ENCODE results near the gene BACE2. TPM values are rescaled to one million over a fixed set of nuclear protein-coding genes. Genes with fewer than 3 reads are reported as not detected.
"Not testable (repeated sequence)": the region's sequence is repeated elsewhere in the genome, so short reads cannot be mapped to it uniquely, and the experiment has no call there.

Gene BACE2
- total RNA-seq, 2 donors from 2014 or later = 0.21 to 2.6 TPM

DNA sequence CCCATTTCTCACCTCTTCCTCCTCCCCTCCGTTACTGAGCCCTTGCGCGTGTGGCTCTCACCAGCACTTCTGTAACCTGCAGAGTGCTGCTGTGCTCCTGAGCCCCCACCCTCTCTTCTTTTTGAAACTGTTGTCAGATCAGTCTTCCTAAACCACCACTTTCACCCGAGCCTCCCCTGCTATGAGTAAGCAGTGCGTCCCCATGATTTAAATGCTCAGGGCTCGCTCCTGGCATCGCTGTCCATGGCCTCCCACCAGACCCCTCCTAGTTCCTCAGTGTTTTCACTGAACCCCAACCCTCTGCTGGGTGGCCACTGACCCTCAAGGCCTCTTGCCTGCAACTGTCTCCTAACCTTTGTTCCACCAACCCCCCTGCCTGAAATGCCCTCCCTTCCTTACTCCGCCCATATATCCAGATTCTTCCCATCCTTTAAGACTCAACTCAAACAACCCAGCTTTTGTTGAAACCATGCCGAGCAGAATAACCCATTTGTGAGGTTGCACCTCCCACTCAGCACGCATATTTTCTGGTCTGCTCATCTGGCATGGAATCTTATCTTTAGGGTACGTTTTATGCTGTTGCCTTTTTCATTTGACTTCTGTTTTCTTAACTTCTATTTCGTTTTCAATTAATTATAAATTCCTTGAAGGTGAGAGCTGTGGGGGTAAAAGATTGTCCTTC lies 84.1 kb downstream of the BACE2 start:
- peaks cover 4% of the 10 kb centered on the region for H3K9me3 Mint-ChIP-seq
- H3K4me1 Mint-ChIP-seq (ENCODE audit: low read depth in 2 of 2) = no peaks in the 10 kb centered on the region
- H3K27me3 Mint-ChIP-seq = peaks cover 12 to 25% of the 10 kb centered on the region in 2 donors
- DNase-seq (ENCODE audit: low spot score) (no peak), ATAC-seq (no peak)
- no peak overlapping the region for H3K27ac Mint-ChIP-seq
- peaks cover 3% of the 10 kb centered on the region for H3K36me3 Mint-ChIP-seq
- no peak overlapping the region for H3K4me3 Mint-ChIP-seq

DNA sequence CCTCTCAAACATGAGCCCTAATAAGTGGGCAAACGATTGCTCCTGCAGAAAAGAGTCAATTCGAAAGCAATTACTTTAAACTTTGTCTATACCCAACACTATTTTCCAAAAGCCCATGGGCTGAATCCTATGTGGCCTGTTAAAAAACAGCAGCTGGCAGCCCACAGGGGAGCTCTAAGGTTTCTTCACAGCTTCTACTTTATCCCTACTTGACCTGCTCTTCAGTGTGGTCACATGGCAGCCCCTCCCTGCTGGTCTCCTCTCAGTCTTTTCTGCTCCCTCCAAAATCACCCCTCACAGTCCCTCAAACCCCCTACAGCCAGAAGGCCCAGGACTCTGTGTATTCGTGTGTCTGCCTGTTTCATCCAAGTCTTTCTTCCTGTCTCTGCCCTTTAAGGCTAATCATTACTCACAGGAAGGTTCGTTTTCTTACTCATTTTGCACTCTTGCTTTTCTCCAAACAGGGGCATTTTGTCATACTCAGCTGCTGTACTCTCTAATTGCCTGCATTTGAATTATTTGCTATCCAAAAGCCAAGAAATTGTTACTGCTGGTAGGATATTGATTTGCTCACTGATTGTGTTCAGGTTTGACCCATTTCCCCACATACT lies 86.2 kb downstream of the BACE2 start:
- Mint-ChIP-seq H3K4me3 (no peak overlapping the region), H3K27ac (no peak overlapping the region), H3K27me3 (peaks cover 19 to 33% of the 10 kb centered on the region in 2 donors), H3K4me1 (ENCODE audit: low read depth in 2 of 2) (no peaks in the 10 kb centered on the region), H3K36me3 (peaks cover 5% of the 10 kb centered on the region), H3K9me3 (peaks cover 4% of the 10 kb centered on the region)
- no peak for DNase-seq (ENCODE audit: low spot score)
- ATAC-seq = no peak

DNA sequence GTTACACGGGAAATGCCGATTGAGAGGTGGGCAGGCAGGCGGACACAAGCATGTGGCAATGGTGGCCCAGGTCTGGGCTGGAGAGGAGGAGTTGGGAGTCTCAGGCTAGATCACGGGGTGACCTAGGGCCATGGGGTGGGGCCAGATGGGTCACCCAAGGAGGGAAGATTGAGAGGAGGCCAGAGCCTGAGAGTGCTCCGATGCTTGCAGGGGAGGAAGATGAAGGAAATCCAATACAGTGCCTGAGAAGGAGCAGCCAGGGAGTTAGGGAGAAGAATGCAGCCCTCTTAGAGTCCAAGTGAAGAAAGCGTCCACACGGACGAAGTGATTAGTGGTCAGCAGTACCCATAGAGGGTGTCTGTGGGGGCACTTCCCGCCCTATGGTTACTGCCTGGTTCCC lies 87.2 kb downstream of the BACE2 start:
- no peaks in the 10 kb centered on the region for H3K4me1 Mint-ChIP-seq (ENCODE audit: low read depth in 2 of 2)
- H3K4me3 Mint-ChIP-seq = no peak overlapping the region
- H3K27me3 Mint-ChIP-seq = peaks cover 19 to 33% of the 10 kb centered on the region in 2 donors
- H3K9me3 Mint-ChIP-seq = peaks cover 4% of the 10 kb centered on the region
- no peak for DNase-seq (ENCODE audit: low spot score)
- peaks cover 5% of the 10 kb centered on the region for H3K36me3 Mint-ChIP-seq
- peak; percentile 28 to 43 for ATAC-seq
- H3K27ac Mint-ChIP-seq = no peak overlapping the region

DNA sequence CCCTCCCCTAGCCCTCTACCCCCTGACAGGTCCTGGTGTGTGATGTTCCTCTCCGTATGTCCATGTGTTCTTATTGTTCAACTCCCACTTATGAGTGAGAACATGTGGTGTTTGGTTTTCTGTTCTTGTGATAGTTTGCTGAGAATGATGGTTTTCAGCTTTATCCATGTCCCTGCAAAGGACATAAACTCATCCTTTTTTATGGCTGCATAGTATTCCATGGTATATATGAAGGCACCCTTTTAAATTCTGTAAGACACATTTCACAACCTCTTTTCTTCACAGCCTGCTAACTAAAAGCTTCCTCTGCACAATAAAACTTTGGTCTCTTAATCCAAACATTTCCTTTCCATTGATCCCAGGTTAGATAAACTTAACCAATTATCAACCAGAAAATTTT lies 88.3 kb downstream of the BACE2 start:
- not testable (repeated sequence) for ATAC-seq; H3K4me1 Mint-ChIP-seq (ENCODE audit: low read depth in 2 of 2); H3K27ac Mint-ChIP-seq; DNase-seq (ENCODE audit: low spot score); H3K36me3 Mint-ChIP-seq; H3K4me3 Mint-ChIP-seq; H3K9me3 Mint-ChIP-seq
- peaks cover 19 to 33% of the 10 kb centered on the region in 2 donors for H3K27me3 Mint-ChIP-seq

DNA sequence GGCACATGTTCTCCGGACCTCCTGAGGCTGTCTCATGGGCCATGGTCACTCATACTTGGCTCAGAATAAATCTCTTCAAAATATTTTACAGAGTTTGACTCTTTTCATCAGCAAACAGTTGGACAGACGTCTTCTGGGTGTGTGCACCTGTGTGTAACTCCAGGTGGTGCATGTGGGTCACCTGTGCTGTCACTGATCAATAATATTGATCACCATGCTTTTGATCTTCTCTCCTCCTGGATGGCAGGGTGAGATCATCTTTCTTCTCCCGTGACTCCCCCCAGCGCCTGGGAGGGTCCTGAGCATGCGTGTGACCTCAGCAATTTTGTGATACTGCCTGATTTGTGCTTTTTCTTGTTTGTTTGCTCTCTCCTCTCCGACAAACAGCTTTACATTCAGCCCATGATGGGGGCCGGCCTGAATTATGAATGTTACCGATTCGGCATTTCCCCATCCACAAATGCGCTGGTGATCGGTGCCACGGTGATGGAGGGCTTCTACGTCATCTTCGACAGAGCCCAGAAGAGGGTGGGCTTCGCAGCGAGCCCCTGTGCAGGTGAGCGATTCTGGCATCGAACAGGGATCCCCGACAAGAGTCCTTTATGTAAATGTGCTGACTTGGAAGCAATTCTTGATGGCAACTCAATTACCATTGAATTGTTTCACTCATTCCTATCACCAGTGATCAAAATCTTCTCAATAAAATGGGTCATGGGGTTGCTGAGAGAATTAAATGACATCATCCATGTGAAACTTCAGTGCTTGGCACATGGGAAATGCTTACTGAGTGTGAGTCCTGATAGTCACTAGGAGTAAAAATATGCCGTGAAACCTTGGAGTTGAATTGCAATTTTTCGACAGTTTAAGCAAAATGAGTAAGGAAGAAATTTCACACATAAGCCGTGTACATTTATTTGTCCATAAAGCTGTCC lies 89.1 kb downstream of the BACE2 start:
- peaks cover 16 to 32% of the 10 kb centered on the region in 2 donors for H3K27me3 Mint-ChIP-seq
- no peak overlapping the region for H3K27ac Mint-ChIP-seq
- no peak overlapping the region for H3K4me3 Mint-ChIP-seq
- no peaks in the 10 kb centered on the region for H3K4me1 Mint-ChIP-seq (ENCODE audit: low read depth in 2 of 2)
- H3K36me3 Mint-ChIP-seq = peaks cover 5% of the 10 kb centered on the region
- peaks cover 4% of the 10 kb centered on the region for H3K9me3 Mint-ChIP-seq
- DNase-seq (ENCODE audit: low spot score) (no peak), ATAC-seq (no peak)

DNA sequence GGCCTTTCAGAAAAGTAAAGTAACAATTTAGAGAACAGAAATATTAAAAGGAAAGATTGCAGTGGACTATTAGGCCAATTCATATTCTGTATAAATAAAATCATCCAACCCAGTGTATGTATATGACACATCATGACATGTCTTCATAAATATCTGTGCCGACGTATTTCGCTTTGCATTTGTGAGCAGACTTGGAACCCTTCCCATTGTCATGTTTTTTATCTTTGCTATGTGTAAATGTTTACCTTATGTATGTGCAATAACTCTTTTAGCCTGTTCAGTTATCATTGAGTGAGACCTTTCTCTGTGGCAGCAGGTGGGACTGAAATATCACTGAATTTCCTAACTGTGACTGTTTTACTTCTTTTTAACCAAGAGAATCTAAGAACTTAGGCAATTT lies 90.7 kb downstream of the BACE2 start:
- no peak overlapping the region for H3K27ac Mint-ChIP-seq
- peaks cover 5% of the 10 kb centered on the region for H3K36me3 Mint-ChIP-seq
- DNase-seq (ENCODE audit: low spot score) = no peak
- peaks cover 16 to 30% of the 10 kb centered on the region in 2 donors for H3K27me3 Mint-ChIP-seq
- no peak for ATAC-seq
- H3K4me1 Mint-ChIP-seq (ENCODE audit: low read depth in 2 of 2) = no peaks in the 10 kb centered on the region
- H3K9me3 Mint-ChIP-seq = peaks cover 4% of the 10 kb centered on the region
- H3K4me3 Mint-ChIP-seq = no peak overlapping the region

DNA sequence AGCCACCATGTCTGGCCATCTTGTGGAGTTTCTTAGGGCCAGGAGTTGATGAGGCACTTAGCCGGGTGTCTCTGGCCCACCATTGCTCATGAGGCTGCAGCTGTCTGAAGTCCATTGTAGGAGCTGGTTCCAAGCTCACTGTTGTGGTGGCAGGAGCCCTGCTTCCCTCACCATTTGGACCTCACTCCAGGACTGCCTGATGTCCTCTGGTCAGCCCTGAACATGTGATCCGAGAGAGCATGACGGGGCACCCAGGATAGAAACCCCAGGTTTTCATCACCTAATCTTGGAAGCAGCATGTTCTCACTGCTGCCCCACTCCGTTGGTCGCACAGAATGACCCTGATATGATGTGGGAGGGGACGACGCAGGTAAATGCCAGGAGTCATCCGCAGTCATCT lies 92.5 kb downstream of the BACE2 start:
- Mint-ChIP-seq H3K4me3 (no peak overlapping the region), H3K27ac (no peak overlapping the region), H3K36me3 (peaks cover 5% of the 10 kb centered on the region), H3K4me1 (ENCODE audit: low read depth in 2 of 2) (no peaks in the 10 kb centered on the region), H3K9me3 (no peaks in the 10 kb centered on the region), H3K27me3 (peaks cover 20 to 32% of the 10 kb centered on the region in 2 donors)
- ATAC-seq (no peak), DNase-seq (ENCODE audit: low spot score) (no peak)

DNA sequence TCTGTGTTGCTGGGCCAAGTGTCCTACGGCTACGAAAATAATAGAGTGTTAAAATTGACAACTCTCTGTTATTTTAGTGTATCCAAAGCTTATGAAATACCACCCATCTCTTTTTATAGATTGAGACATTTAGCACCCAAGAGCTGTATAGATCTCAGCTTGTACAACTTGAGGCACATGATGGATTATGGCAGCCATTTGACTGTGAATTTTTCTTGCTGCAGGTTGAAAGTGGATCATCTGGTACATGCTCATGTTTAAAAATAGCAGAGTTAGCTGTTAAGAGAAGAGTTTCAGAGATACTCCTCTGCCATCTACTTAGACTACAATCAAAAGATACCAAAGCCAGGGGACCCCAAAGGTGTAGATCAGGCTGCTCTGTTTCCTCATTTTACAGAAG lies 99.4 kb downstream of the BACE2 start:
- H3K27ac Mint-ChIP-seq = no peak overlapping the region
- H3K36me3 Mint-ChIP-seq = peaks cover 4% of the 10 kb centered on the region
- H3K4me3 Mint-ChIP-seq = no peak overlapping the region
- peaks cover 21 to 25% of the 10 kb centered on the region in 2 donors for H3K27me3 Mint-ChIP-seq
- DNase-seq (ENCODE audit: low spot score) = no peak
- H3K4me1 Mint-ChIP-seq (ENCODE audit: low read depth in 2 of 2) = no peaks in the 10 kb centered on the region
- H3K9me3 Mint-ChIP-seq = peaks cover 3% of the 10 kb centered on the region
- no peak for ATAC-seq

DNA sequence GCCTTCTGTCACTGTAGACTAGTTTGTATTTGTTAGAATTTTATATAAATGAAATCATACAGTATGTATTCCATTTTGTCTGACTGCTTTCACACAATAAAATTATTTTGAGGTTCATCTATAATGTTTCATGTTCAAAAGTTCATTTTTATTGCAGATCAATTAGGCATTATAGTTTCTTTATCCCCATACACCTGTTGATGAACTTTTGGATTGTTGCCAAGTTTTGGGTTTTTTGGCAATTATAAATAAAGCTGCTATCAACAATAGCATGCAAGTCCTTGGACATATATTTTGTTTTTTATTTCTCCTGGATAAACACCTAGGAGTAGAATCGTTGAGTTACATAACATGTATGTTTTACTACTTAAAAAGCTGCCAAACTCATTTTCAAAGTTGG lies 101.6 kb downstream of the BACE2 start:
- ATAC-seq = no peak

DNA sequence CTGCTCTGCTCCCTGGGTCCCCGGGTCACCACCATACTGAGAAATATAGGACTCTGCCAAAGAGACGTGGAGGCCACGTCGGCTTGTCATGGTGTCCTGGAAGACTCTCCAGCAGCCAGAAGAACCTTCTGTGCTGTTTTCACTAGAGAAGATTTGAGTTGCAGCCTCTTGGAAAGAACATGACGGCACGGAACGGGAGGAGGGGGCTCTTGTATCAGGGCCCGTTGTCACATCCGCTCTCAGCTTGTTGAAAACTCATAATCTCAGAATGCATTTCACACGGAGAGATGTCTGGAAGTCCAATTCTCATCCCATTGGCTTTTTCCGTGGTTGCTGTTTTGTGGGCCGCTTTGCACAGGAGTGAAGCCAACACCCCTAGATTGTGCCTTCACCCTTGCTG lies 109.2 kb downstream of the BACE2 start:
- Mint-ChIP-seq H3K9me3 (peaks cover 3% of the 10 kb centered on the region), H3K27me3 (peaks cover 10 to 11% of the 10 kb centered on the region in 2 donors), H3K27ac (no peak overlapping the region), H3K4me3 (no peak overlapping the region), H3K4me1 (ENCODE audit: low read depth in 2 of 2) (no peaks in the 10 kb centered on the region), H3K36me3 (peaks cover 9% of the 10 kb centered on the region)
- DNase-seq (ENCODE audit: low spot score) (no peak), ATAC-seq (no peak)

More for the DNA sequence above, 101.6 kb downstream of the BACE2 start:
- Mint-ChIP-seq H3K27ac (no peak overlapping the region), H3K4me3 (no peak overlapping the region), H3K9me3 (peaks cover 4% of the 10 kb centered on the region), H3K27me3 (peaks cover 15 to 25% of the 10 kb centered on the region in 2 donors), H3K4me1 (ENCODE audit: low read depth in 2 of 2) (no peaks in the 10 kb centered on the region), H3K36me3 (peaks cover 11% of the 10 kb centered on the region)
- no peak for DNase-seq (ENCODE audit: low spot score)

DNA sequence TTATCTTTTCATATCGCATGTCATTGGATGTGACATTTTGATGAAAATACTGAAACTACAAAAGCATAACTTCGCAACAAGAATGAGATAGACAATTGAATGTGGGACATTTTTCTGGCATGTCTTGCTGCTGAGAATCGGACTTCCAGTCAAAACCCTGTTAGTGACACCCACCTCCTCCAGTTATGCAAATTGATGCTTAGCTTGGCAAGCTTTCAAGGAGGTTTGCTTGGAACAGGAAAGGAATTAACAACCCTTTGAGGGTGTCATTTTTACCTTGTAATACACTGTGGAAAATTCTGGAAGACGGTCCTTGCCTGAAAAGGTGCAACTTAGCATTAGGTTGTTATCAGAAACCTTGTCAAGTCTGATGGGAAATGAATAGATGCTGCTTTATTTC lies 109.9 kb downstream of the BACE2 start:
- H3K36me3 Mint-ChIP-seq = peaks cover 3% of the 10 kb centered on the region
- no peak for DNase-seq (ENCODE audit: low spot score)
- no peak overlapping the region for H3K27ac Mint-ChIP-seq
- peaks cover 8 to 12% of the 10 kb centered on the region in 2 donors for H3K27me3 Mint-ChIP-seq
- H3K4me1 Mint-ChIP-seq (ENCODE audit: low read depth in 2 of 2) = peaks cover 0 to under 1% of the 10 kb centered on the region in 2 donors
- ATAC-seq = no peak
- H3K9me3 Mint-ChIP-seq = no peaks in the 10 kb centered on the region
- no peak overlapping the region for H3K4me3 Mint-ChIP-seq

DNA sequence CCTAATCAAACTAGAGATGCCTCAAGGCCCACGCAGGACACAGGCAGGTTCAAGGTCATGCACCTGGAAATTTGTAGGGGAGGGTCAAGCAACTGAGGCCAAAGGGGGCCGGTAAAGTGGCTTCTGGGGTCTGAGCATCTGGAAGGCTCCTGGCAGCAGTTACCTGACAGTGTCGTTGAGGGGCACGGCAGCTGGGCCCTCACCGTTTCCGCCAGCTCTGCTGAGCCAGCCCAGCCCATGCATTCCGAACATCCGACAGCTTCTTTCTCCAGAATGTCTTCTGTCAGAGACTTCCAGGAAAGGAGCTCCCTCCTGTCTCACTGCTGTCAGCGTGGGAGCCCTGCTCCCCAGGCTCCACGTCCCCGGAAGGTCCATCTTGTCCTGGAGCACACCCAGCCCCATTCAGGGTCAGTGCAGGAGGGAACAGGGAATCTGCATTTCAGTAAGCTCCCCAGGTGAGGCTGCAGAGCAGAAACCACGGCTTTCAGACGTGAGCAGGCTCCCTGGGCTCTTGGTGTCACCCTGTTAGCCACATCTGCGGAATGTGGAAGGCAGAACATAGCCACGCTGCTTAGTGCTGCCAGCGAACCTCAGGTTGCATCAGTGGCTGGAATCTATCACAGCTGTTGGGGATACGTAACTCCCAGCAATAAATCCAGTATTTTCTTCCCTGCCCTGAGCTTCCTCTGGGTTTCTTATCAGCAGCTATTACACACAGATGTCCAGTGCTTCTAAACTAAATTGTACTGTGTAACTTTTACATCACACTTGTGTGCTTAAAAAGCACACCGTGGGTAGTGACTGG lies 112.4 kb downstream of the BACE2 start:
- Mint-ChIP-seq H3K36me3 (no peaks in the 10 kb centered on the region), H3K4me3 (no peak overlapping the region), H3K9me3 (no peaks in the 10 kb centered on the region), H3K4me1 (ENCODE audit: low read depth in 2 of 2) (peaks cover 0 to 4% of the 10 kb centered on the region in 2 donors), H3K27me3 (peaks cover 15 to 17% of the 10 kb centered on the region in 2 donors), H3K27ac (no peak overlapping the region)
- ATAC-seq (peak in 1 of 2 donors; percentile 43), DNase-seq (ENCODE audit: low spot score) (no peak)

DNA sequence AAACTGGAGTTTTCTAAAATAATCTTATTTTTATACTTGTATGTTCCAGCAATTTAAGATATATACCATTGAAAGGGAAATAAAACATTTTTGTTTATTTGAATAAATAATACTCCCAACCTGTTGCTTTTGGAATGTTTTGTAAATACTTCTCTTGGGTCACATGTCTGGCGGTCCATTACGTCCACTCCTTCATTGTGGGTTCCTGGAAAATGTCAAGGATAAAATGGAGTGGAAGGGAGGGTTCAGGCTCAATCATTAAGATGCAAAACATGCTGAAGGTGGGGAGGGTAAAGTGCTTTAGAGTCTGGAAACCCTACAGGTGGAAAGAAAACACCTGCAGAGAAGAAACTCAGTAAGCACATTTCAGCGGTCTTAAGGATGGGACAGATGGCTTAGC lies 114.5 kb downstream of the BACE2 start:
- no peak overlapping the region for H3K4me3 Mint-ChIP-seq
- no peaks in the 10 kb centered on the region for H3K9me3 Mint-ChIP-seq
- peaks cover 0 to 4% of the 10 kb centered on the region in 2 donors for H3K4me1 Mint-ChIP-seq (ENCODE audit: low read depth in 2 of 2)
- no peak for ATAC-seq
- H3K36me3 Mint-ChIP-seq = no peaks in the 10 kb centered on the region
- H3K27me3 Mint-ChIP-seq = peaks cover 13 to 17% of the 10 kb centered on the region in 2 donors
- DNase-seq (ENCODE audit: low spot score) = no peak
- H3K27ac Mint-ChIP-seq = no peak overlapping the region
